A549 (cell line): ENCODE measurements around the gene PICK1.

Experiments used
- EP300 ChIP-seq, 2 experiments: fragments of >200 bp; sonication (Bioruptor Twin); formaldehyde crosslinking; IDR thresholded peaks; 2 replicates in 1 of 2; 3 replicates in 1 of 2; pipeline ENCODE4 v1.6.1; 2016 to 2017
- FOSL2 ChIP-seq, 2 experiments: fragments of 450-650 bp in 1 of 2; fragments of >200 bp in 1 of 2; sonication (Bioruptor Twin) in 1 of 2; formaldehyde crosslinking; IDR thresholded peaks; 2 replicates each; pipeline versions ENCODE4 v1.5.0 to v1.6.1; 2016 to 2020; ENCODE audit warnings: mild to moderate bottlenecking in 1 of 2, moderate library complexity in 1 of 2
- JUN ChIP-seq, 2 experiments: fragments of >200 bp; sonication (Bioruptor Twin); formaldehyde crosslinking; IDR thresholded peaks; 2 replicates in 1 of 2; 3 replicates in 1 of 2; pipeline ENCODE4 v1.6.1; 2016 to 2017
- NR3C1 ChIP-seq: fragments of >200 bp; sonication (Bioruptor Twin); formaldehyde crosslinking; IDR thresholded peaks from 3 replicates; pipeline ENCODE4 v1.6.1; 2017
- POLR2A ChIP-seq: IDR thresholded peaks from 2 replicates; pipeline ENCODE4 v1.6.1; 2012; ENCODE audit warnings: mild to moderate bottlenecking, low read length
- POLR2AphosphoS2 ChIP-seq: conservative IDR thresholded peaks from 2 replicates; pipeline ENCODE4 v1.6.1; 2012; ENCODE audit warnings: low read length, improper control_type of control experiment, inconsistent platforms
- RCOR1 ChIP-seq: fragments of 150-350 bp; IDR thresholded peaks from 2 replicates; pipeline ENCODE4 v1.6.1; 2014; ENCODE audit warnings: antibody characterized with exemption, low read length, low read depth
- RFX5 ChIP-seq: fragments of 450-650 bp; IDR thresholded peaks from 2 replicates; pipeline ENCODE4 v1.7.1; 2014; ENCODE audit warnings: antibody characterized with exemption, mild to moderate bottlenecking, moderate library complexity
- TF ChIP-seq, protein P1 (sequence below): fragments of 200-600 bp; sonication (generic); IDR thresholded peaks from 2 replicates; pipeline ENCODE4 v1.6.1; 2016; ENCODE audit warnings: antibody characterized with exemption, mild to moderate bottlenecking, moderate library complexity
- TF ChIP-seq, protein P2 (sequence below): fragments of >200 bp; sonication (Bioruptor Twin); formaldehyde crosslinking; IDR thresholded peaks from 3 replicates; pipeline ENCODE4 v1.5.1; 2016
- TF ChIP-seq, protein P3 (sequence below): fragments of 250-450 bp; sonication (Bioruptor Pico); IDR thresholded peaks from 2 replicates; pipeline ENCODE4 v1.5.0; 2020; ENCODE audit warnings: low read depth, mild to moderate bottlenecking, moderate library complexity

DNA sequence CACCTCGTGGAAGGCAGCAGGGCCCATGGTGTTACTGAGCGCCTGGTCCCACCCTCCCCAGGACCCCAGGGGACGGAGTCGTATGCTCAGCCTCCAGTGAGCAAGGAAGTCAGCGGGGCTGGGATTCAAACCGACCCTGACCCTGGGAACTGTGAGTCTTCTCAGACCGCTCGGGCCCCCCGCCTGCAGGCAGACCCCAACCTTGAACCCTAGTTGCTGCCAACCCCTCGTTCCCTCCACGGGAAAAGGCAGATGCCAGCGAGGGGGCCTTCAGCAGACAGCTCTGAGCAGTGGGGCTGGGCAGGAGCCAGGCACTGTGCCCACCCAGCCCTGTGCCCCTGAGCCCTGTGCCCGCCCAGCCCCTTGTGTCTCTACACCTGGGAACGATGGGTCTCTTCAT lies 20.4 kb downstream of the PICK1 start:
- TF ChIP-seq, protein P1, sequence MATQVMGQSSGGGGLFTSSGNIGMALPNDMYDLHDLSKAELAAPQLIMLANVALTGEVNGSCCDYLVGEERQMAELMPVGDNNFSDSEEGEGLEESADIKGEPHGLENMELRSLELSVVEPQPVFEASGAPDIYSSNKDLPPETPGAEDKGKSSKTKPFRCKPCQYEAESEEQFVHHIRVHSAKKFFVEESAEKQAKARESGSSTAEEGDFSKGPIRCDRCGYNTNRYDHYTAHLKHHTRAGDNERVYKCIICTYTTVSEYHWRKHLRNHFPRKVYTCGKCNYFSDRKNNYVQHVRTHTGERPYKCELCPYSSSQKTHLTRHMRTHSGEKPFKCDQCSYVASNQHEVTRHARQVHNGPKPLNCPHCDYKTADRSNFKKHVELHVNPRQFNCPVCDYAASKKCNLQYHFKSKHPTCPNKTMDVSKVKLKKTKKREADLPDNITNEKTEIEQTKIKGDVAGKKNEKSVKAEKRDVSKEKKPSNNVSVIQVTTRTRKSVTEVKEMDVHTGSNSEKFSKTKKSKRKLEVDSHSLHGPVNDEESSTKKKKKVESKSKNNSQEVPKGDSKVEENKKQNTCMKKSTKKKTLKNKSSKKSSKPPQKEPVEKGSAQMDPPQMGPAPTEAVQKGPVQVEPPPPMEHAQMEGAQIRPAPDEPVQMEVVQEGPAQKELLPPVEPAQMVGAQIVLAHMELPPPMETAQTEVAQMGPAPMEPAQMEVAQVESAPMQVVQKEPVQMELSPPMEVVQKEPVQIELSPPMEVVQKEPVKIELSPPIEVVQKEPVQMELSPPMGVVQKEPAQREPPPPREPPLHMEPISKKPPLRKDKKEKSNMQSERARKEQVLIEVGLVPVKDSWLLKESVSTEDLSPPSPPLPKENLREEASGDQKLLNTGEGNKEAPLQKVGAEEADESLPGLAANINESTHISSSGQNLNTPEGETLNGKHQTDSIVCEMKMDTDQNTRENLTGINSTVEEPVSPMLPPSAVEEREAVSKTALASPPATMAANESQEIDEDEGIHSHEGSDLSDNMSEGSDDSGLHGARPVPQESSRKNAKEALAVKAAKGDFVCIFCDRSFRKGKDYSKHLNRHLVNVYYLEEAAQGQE = no peak
- TF ChIP-seq, protein P2, sequence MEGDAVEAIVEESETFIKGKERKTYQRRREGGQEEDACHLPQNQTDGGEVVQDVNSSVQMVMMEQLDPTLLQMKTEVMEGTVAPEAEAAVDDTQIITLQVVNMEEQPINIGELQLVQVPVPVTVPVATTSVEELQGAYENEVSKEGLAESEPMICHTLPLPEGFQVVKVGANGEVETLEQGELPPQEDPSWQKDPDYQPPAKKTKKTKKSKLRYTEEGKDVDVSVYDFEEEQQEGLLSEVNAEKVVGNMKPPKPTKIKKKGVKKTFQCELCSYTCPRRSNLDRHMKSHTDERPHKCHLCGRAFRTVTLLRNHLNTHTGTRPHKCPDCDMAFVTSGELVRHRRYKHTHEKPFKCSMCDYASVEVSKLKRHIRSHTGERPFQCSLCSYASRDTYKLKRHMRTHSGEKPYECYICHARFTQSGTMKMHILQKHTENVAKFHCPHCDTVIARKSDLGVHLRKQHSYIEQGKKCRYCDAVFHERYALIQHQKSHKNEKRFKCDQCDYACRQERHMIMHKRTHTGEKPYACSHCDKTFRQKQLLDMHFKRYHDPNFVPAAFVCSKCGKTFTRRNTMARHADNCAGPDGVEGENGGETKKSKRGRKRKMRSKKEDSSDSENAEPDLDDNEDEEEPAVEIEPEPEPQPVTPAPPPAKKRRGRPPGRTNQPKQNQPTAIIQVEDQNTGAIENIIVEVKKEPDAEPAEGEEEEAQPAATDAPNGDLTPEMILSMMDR = no peak
- TF ChIP-seq EP300 (IDR thresholded peaks at IDR 0.05) (no peak), FOSL2 (IDR thresholded peaks at IDR 0.05) (no peak), FOSL2 (CRISPR knock-in tag; IDR thresholded peaks at IDR 0.05) (no peak), POLR2A (no peak), POLR2AphosphoS2 (no peak), RCOR1 (no peak), RFX5 (no peak), JUN (IDR thresholded peaks at IDR 0.05) (no peak), NR3C1 (no peak)
- TF ChIP-seq, protein P3, sequence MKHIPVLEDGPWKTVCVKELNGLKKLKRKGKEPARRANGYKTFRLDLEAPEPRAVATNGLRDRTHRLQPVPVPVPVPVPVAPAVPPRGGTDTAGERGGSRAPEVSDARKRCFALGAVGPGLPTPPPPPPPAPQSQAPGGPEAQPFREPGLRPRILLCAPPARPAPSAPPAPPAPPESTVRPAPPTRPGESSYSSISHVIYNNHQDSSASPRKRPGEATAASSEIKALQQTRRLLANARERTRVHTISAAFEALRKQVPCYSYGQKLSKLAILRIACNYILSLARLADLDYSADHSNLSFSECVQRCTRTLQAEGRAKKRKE (CRISPR knock-in tag) = no peak
